Osteocyte (in vitro differentiated cells): ENCODE results near the gene GET3. TPM values are rescaled to one million over a fixed set of nuclear protein-coding genes. Genes with fewer than 3 reads are reported as not detected.

Source experiments
- DNase-seq: peaks from one replicate; pipeline ENCODE4 v3.0.0; 2021; ENCODE audit warnings: mixed read lengths; ENCODE audit not compliant: unreplicated experiment; ENCODE audit errors: extremely low spot score
- H3K27ac Mint-ChIP-seq: one replicate; pipeline ENCODE4 v1.8.0; 2021; ENCODE audit warnings: mild to moderate bottlenecking, mixed read lengths; ENCODE audit not compliant: unreplicated experiment
- H3K27me3 Mint-ChIP-seq: one replicate; pipeline ENCODE4 v1.8.0; 2021; ENCODE audit warnings: mixed read lengths; ENCODE audit not compliant: unreplicated experiment
- H3K36me3 Mint-ChIP-seq: one replicate; pipeline ENCODE4 v1.8.0; 2021; ENCODE audit warnings: mixed read lengths; ENCODE audit not compliant: unreplicated experiment
- H3K4me1 Mint-ChIP-seq: one replicate; pipeline ENCODE4 v1.8.0; 2021; ENCODE audit warnings: mixed read lengths; ENCODE audit not compliant: unreplicated experiment
- H3K4me3 Mint-ChIP-seq: one replicate; pipeline ENCODE4 v1.8.0; 2021; ENCODE audit warnings: mild to moderate bottlenecking, moderate library complexity, mixed read lengths; ENCODE audit not compliant: unreplicated experiment
- H3K9me3 Mint-ChIP-seq: one replicate; pipeline ENCODE4 v1.8.0; 2021; ENCODE audit warnings: mixed read lengths; ENCODE audit not compliant: unreplicated experiment
- total RNA-seq: library from RNA; stranded (reverse); gene quantifications from 2 replicates; pipeline ENCODE4 v1.2.1, GENCODE V29; 2021
- TF ChIP-seq, protein P1 (sequence below): fragments of 200-600 bp; sonication (generic); IDR thresholded peaks from 2 replicates; pipeline ENCODE4 v1.5.0; 2021; ENCODE audit warnings: antibody characterized with exemption, mild to moderate bottlenecking, moderate library complexity

The GET3 gene
- total RNA-seq, 1 donor from 2014 or later = 72.1 TPM

DNA sequence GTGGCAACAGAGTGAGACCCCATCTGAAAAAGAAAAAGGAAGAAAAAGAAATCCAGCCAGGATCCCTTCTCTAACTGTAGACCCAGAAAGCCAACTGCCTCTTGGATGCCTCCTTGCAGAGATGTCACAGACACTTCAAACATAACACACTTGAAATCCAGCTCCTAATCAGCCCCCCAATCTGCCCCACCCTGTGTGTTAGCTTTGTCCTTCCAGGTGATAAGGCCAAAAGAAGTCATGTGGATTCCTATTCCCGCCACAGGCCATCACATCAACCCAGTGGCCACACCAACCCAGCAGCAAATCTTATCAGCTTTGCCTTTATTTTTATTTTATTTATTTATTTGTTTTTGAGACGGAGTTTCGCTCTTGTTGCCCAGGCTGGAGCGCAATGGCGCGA lies 22.4 kb downstream of the GET3 start:
- no peak for DNase-seq
- H3K9me3 Mint-ChIP-seq = no peaks in the 10 kb centered on the region
- H3K36me3 Mint-ChIP-seq = peaks cover 3% of the 10 kb centered on the region
- no peak overlapping the region for H3K4me3 Mint-ChIP-seq
- H3K4me1 Mint-ChIP-seq = peaks cover 4% of the 10 kb centered on the region
- H3K27ac Mint-ChIP-seq = no peak overlapping the region
- H3K27me3 Mint-ChIP-seq = no peaks in the 10 kb centered on the region
- TF ChIP-seq, protein P1, sequence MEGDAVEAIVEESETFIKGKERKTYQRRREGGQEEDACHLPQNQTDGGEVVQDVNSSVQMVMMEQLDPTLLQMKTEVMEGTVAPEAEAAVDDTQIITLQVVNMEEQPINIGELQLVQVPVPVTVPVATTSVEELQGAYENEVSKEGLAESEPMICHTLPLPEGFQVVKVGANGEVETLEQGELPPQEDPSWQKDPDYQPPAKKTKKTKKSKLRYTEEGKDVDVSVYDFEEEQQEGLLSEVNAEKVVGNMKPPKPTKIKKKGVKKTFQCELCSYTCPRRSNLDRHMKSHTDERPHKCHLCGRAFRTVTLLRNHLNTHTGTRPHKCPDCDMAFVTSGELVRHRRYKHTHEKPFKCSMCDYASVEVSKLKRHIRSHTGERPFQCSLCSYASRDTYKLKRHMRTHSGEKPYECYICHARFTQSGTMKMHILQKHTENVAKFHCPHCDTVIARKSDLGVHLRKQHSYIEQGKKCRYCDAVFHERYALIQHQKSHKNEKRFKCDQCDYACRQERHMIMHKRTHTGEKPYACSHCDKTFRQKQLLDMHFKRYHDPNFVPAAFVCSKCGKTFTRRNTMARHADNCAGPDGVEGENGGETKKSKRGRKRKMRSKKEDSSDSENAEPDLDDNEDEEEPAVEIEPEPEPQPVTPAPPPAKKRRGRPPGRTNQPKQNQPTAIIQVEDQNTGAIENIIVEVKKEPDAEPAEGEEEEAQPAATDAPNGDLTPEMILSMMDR = no peak

DNA sequence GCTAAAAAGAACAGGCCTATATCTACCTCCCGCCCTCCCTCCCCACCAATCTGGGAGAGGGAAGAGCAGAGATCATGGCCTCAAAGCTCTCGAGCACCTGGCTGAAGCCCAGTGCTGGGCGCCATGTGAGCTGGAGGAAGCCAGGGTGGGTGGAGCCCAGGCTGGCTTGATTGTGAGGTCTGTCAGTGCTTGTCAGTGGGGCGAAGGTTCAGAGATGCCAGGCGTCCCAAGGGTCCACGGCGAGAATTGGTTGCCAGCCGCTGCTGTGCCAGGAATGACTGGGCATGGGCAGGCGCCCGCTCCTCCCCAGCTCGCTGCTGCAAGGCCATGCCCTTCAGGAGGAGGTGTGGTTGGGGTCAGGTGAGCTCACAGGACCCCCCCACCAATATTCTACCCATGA lies 25.8 kb downstream of the GET3 start:
- no peak overlapping the region for H3K4me3 Mint-ChIP-seq
- no peaks in the 10 kb centered on the region for H3K9me3 Mint-ChIP-seq
- H3K4me1 Mint-ChIP-seq = peaks cover 3% of the 10 kb centered on the region
- TF ChIP-seq, protein P1 = no peak
- peaks cover 3% of the 10 kb centered on the region for H3K36me3 Mint-ChIP-seq
- no peak for DNase-seq
- H3K27me3 Mint-ChIP-seq = no peaks in the 10 kb centered on the region
- no peak overlapping the region for H3K27ac Mint-ChIP-seq

DNA sequence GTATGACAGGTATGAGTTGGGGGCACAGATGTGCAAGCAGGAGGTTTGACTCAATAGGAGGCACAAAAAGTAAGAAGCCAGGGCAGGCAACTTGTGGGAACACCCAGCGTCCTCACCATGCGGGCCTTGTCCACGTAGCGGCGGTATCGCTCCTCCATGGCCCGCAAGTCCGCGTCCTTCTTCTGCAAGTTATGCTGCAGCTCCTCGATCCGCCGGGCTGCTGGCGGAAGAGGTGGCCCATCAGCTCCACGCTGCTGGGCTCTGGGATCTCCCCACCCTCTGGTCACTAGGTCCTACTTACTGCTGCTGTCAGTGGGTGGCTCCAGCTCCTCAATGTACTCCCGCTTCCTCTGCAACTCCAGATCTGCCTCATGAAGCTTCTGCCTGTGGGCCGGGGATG lies 27.4 kb downstream of the GET3 start:
- Mint-ChIP-seq H3K36me3 (peaks cover 3% of the 10 kb centered on the region), H3K9me3 (no peaks in the 10 kb centered on the region), H3K27me3 (no peaks in the 10 kb centered on the region), H3K4me3 (no peak overlapping the region), H3K4me1 (peaks cover 3% of the 10 kb centered on the region), H3K27ac (no peak overlapping the region)
- TF ChIP-seq, protein P1 = no peak
- DNase-seq = no peak

GRCh38 chr19:12766051-12766521 lies 28.8 kb downstream of the GET3 start:
- Mint-ChIP-seq H3K36me3 (peaks cover 3% of the 10 kb centered on the region), H3K9me3 (no peaks in the 10 kb centered on the region), H3K27me3 (no peaks in the 10 kb centered on the region), H3K4me1 (peaks cover 2% of the 10 kb centered on the region), H3K27ac (no peak overlapping the region), H3K4me3 (peak overlapping the region; percentile 70)
- TF ChIP-seq, protein P1 = peak; percentile 78
- DNase-seq = peak; percentile 93

GRCh38 chr19:12767150-12767549 lies 29.9 kb downstream of the GET3 start:
- H3K27ac Mint-ChIP-seq = no peak overlapping the region

More at GRCh38 chr19:12767150-12767549, 29.9 kb downstream of the GET3 start:
- no peak overlapping the region for H3K4me3 Mint-ChIP-seq
- peaks cover 3% of the 10 kb centered on the region for H3K36me3 Mint-ChIP-seq
- no peak for DNase-seq
- TF ChIP-seq, protein P1 = no peak
- H3K9me3 Mint-ChIP-seq = no peaks in the 10 kb centered on the region
- H3K27me3 Mint-ChIP-seq = no peaks in the 10 kb centered on the region
- H3K4me1 Mint-ChIP-seq = peaks cover 2% of the 10 kb centered on the region
